SKM-1 treated with dmso at 0.1 percent for 144 hours (cell line): ENCODE data around the gene ALKBH8.
A peak's percentile ranks its signal among the peaks of the same experiment; 100 is the strongest.
"Not testable (repeated sequence)": the region's sequence is repeated elsewhere in the genome, so short reads cannot be mapped to it uniquely, and the experiment has no call there.

Experiments
- DNase-seq: peaks from one replicate; lab custom pipeline; 2025; ENCODE audit not compliant: unreplicated experiment; lab: John Stamatoyannopoulos, UW

The ALKBH8 gene

GRCh38 chr11:107565219-107565937 lies at the start of gene ALKBH8:
TSS of gene ALKBH8 (minus strand) at chr11:107565735. CDS start at chr11:107560893, 4,842 bp downstream.
- DNase-seq: peak; percentile 70

- no peak for DNase-seq
Observed at GRCh38 chr11:107612445-107612844, 46.9 kb upstream of the ALKBH8 start.

- DNase-seq: no peak
Observed at GRCh38 chr11:107609400-107610218, 44.1 kb upstream of the ALKBH8 start.

- DNase-seq: no peak
Observed at GRCh38 chr11:107608809-107609208, 43.3 kb upstream of the ALKBH8 start.

- DNase-seq: no peak
Observed at GRCh38 chr11:107606141-107606540, 40.6 kb upstream of the ALKBH8 start.

- DNase-seq: no peak
Observed at GRCh38 chr11:107605061-107606006, 39.8 kb upstream of the ALKBH8 start.

- DNase-seq: no peak
Observed at GRCh38 chr11:107598225-107599139, 32.9 kb upstream of the ALKBH8 start.

- no peak for DNase-seq
Observed at GRCh38 chr11:107594736-107595135, 29.2 kb upstream of the ALKBH8 start.

GRCh38 chr11:107593951-107594350 lies 28.4 kb upstream of the ALKBH8 start:
- no peak for DNase-seq

GRCh38 chr11:107592813-107593212 lies 27.3 kb upstream of the ALKBH8 start:
- DNase-seq: no peak

- DNase-seq: no peak
Observed at GRCh38 chr11:107592231-107592590, 26.7 kb upstream of the ALKBH8 start.

GRCh38 chr11:107591378-107592230 lies 26.1 kb upstream of the ALKBH8 start:
- DNase-seq: peak; percentile 7

GRCh38 chr11:107590460-107591377 lies 25.2 kb upstream of the ALKBH8 start, which contains the start of gene ELMOD1:
TSS of gene ELMOD1 (plus strand) at chr11:107591147. CDS start at chr11:107618190, 27,043 bp downstream.
- DNase-seq: peak; percentile 6

GRCh38 chr11:107587306-107587979 lies 21.9 kb upstream of the ALKBH8 start:
- no peak for DNase-seq

GRCh38 chr11:107583629-107584195 lies 18.2 kb upstream of the ALKBH8 start:
- DNase-seq: no peak

- no peak for DNase-seq
Observed at GRCh38 chr11:107581147-107581546, 15.6 kb upstream of the ALKBH8 start.

GRCh38 chr11:107579169-107579568 lies 13.6 kb upstream of the ALKBH8 start:
- not testable (repeated sequence) for DNase-seq
